ENCODE results near the gene CPNE7. TPM values are rescaled to one million over a fixed set of nuclear protein-coding genes. Genes with fewer than 3 reads are reported as not detected.

Gene CPNE7
- total and polyA plus RNA-seq, 2 of the 8 experiments (the other 6 are each of a cell fraction or from before 2014, with no cell fraction given): 10.0 to 23.7 TPM

DNA sequence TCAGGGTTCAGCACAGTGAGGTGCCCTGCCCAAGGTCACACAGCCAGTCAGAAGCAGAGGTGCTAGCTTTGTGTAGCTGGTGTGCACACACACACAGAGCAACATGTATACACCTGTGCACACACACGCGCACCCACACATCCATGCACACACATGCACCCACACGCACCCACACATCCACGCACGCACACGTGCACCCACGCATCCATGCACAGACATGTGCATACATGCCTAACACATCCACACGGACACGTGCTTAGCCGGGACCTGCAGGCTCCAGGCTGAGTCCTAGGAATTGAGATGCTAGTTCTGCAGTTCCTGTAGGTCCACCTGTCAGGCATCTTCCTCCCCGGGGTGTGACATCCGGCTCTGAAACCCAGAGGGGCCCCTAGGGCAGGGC lies 24.9 kb downstream of the CPNE7 start:
- Histone ChIP-seq H3K79me1 (ENCODE audit: low read depth, low read length) (no peaks in the 10 kb centered on the region), H4K5ac (ENCODE audit: insufficient read length, low read depth, low read length) (no peak overlapping the region), H2BK12ac (ENCODE audit: low read depth, low read length) (peak overlapping the region; percentile 85; the same call in 1 of the 2 replicates), H3K4me1 (replicated peaks in 1 of 4; ENCODE audit: control insufficient read depth in 3 of 4, insufficient read depth in 4 of 4, low read length in 3 of 4) (peaks cover 0 to 11% (median 9%) of the 10 kb centered on the region in 4 experiments; a peak in 5 of 7 replicates), H3K23me2 (ENCODE audit: low read depth, low read length) (peaks cover 2% of the 10 kb centered on the region), H2BK20ac (ENCODE audit: low read length) (no peak overlapping the region), H4K91ac (replicated peaks; ENCODE audit: insufficient read length, low read length) (no peak overlapping the region), H3K4ac (replicated peaks; ENCODE audit: insufficient read length, low read depth, low read length) (peak overlapping the region; percentile 29), H3K18ac (ENCODE audit: extremely low read depth, low read length) (no peak overlapping the region), H3K27ac (ENCODE audit: low read depth, low read length) (no peak overlapping the region), H3K23ac (ENCODE audit: insufficient read length) (no peak overlapping the region), H3K14ac (ENCODE audit: insufficient read length) (no peak overlapping the region), H4K8ac (ENCODE audit: extremely low read depth, insufficient read depth, low read length) (no peak overlapping the region), H3K4me2 (ENCODE audit: insufficient read depth in 1 of 2, low read depth in 2 of 2, low read length in 2 of 2) (no peak overlapping the region), H2BK120ac (replicated peaks; ENCODE audit: low read depth, low read length) (no peak overlapping the region), H3K79me2 (ENCODE audit: control insufficient read depth in 1 of 2, insufficient read depth in 2 of 2, low read length in 2 of 2) (no peaks in the 10 kb centered on the region), H3K36me3 (ENCODE audit: control insufficient read depth in 2 of 4, insufficient read depth in 4 of 4, low read length in 3 of 4) (no peaks in the 10 kb centered on the region), H2AFZ (ENCODE audit: low read length) (no peak overlapping the region), H2BK15ac (ENCODE audit: low read length) (peak overlapping the region; percentile 92; the same call in 1 of the 2 replicates), H4K20me1 (replicated peaks in 1 of 2; ENCODE audit: control insufficient read depth in 1 of 2, insufficient read depth in 2 of 2, low read length in 2 of 2) (peaks cover 0 to 9% of the 10 kb centered on the region in 2 experiments), H3K9me3 (ENCODE audit: insufficient read depth in 2 of 2, low read depth in 1 of 2, low read length in 1 of 2) (no peaks in the 10 kb centered on the region), H3K27me3 (replicated peaks in 1 of 4; ENCODE audit: control insufficient read depth in 3 of 4, extremely low read depth in 1 of 4, insufficient read depth in 3 of 4, low read length in 3 of 4) (no peaks in the 10 kb centered on the region; a peak in 1 of 7 replicates), H2AK5ac (ENCODE audit: low read depth, low read length) (no peak overlapping the region), H2BK5ac (ENCODE audit: low read depth, low read length) (0 out of 2 replicates have a peak overlapping the region, but pooled peaks have one; percentile 56), H3K4me3 (ENCODE audit: extremely low read depth in 1 of 4, insufficient read depth in 2 of 4, low read depth in 3 of 4, low read length in 4 of 4) (no peak overlapping the region), H3K9ac (replicated peaks in 1 of 4; ENCODE audit: extremely low read depth in 1 of 4, low read depth in 3 of 4, low read length in 3 of 4) (no peak overlapping the region), H3K56ac (replicated peaks; ENCODE audit: insufficient read length, low read depth, low read length) (no peak overlapping the region)
- 95% methylated on average over 12 of the region's 12 CpGs; no CpG with 5 or more reads in 1 of the 2 experiments for WGBS, 2 experiments (ENCODE audit: extremely low coverage in 1 of 2, insufficient coverage in 1 of 2, insufficient read length in 1 of 2, insufficient replicate concordance in 2 of 2, low coverage in 1 of 2, low lambda C conversion rate in 2 of 2, missing lambda C conversion rate in 1 of 2)
- FAIRE-seq (no peak), DNase-seq (ENCODE audit: low read depth in 1 of 2, low spot score in 2 of 2) (no peak)
- ChIA-PET CTCF (ENCODE audit: partially characterized antibody) (interaction anchor here (0.7 to 4.8 kb wide), 23 partner anchors 9 to 106 kb away, joined by 3 to 56 read pairs (median 4); partner anchors contain the start of gene DPEP1), POLR2A (ENCODE audit: partially characterized antibody) (interaction anchor here (0.9 to 1.3 kb wide), 6 partner anchors 13 to 86 kb away, joined by 3 to 5 read pairs (median 3); partner anchors contain the start of genes CDK10 and DPEP1)
- TF ChIP-seq, protein P1, sequence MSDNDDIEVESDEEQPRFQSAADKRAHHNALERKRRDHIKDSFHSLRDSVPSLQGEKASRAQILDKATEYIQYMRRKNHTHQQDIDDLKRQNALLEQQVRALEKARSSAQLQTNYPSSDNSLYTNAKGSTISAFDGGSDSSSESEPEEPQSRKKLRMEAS (IDR thresholded peaks at IDR 0.05): no peak
- TF ChIP-seq SAP30 (IDR thresholded peaks at IDR 0.05; ENCODE audit: insufficient read depth, insufficient replicate concordance, low read length) (no peak), BRCA1 (IDR thresholded peaks at IDR 0.05; ENCODE audit: low read depth, low read length) (no peak), TBP (IDR thresholded peaks at IDR 0.05; ENCODE audit: low read depth, low read length) (no peak), TAF7 (optimal IDR thresholded peaks at IDR 0.05; ENCODE audit: borderline replicate concordance, low read depth, low read length) (no peak), TAF1 (IDR thresholded peaks at IDR 0.05; ENCODE audit: low read depth, low read length) (no peak), POU5F1 (IDR thresholded peaks at IDR 0.05; ENCODE audit: low read depth, low read length) (no peak), SIN3A (conservative IDR thresholded peaks at IDR 0.05 in 1 of 2, IDR thresholded peaks at IDR 0.05 in 1 of 2; ENCODE audit: low read depth in 1 of 2, low read length in 2 of 2) (no peak), TCF12 (IDR thresholded peaks at IDR 0.05; ENCODE audit: low read depth, low read length) (no peak), CHD2 (IDR thresholded peaks at IDR 0.05; ENCODE audit: low read length) (no peak), GABPA (IDR thresholded peaks at IDR 0.05; ENCODE audit: borderline replicate concordance, insufficient read depth, low read length) (no peak)
- TF ChIP-seq, protein P2, sequence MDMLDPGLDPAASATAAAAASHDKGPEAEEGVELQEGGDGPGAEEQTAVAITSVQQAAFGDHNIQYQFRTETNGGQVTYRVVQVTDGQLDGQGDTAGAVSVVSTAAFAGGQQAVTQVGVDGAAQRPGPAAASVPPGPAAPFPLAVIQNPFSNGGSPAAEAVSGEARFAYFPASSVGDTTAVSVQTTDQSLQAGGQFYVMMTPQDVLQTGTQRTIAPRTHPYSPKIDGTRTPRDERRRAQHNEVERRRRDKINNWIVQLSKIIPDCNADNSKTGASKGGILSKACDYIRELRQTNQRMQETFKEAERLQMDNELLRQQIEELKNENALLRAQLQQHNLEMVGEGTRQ (IDR thresholded peaks at IDR 0.05; ENCODE audit: low read length): no peak

Measured in H1 (cell line).